Measurements from ENCODE around the gene ZNF581.

The ZNF581 gene

DNA sequence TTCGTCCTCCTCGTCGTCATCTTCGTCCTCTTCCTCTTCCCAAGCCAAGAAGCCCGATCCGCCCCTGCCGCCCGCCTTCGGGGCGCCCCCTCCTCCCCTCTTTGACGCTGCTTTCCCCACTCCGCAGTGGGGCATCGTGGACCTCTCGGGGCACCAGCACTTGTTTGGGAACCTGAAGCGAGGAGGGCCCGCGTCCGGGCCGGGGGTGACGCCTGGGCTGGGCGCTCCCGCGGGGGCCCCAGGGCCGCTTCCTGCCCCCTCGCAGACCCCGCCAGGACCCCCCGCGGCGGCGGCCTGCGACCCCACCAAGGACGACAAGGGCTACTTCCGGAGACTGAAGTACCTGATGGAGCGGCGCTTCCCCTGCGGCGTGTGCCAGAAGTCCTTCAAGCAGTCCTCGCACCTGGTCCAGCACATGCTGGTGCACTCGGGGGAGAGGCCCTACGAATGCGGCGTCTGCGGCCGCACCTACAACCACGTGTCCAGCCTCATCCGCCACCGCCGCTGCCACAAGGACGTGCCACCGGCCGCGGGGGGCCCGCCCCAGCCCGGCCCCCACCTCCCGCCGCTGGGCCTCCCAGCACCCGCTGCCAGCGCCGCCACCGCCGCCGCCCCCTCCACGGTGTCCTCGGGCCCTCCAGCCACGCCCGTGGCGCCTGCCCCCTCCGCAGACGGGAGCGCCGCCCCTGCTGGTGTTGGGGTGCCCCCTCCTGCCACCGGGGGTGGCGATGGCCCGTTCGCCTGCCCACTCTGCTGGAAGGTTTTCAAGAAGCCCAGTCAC, 29.3 kb upstream of the ZNF581 start:
- Histone ChIP-seq H3K9me3 (ENCODE audit: severe bottlenecking) (no peaks in the 10 kb centered on the region), H3K27me3 (ENCODE audit: insufficient read depth, poor library complexity, severe bottlenecking) (no peaks in the 10 kb centered on the region), H3K4me1 (ENCODE audit: insufficient read depth, poor library complexity, severe bottlenecking) (no peaks in the 10 kb centered on the region), H3K4me3 (ENCODE audit: severe bottlenecking) (no peak overlapping the region), H3K36me3 (ENCODE audit: low read depth) (peaks cover 32% of the 10 kb centered on the region), H3K27ac (ENCODE audit: poor library complexity, severe bottlenecking) (no peak overlapping the region)
- DNase-seq (ENCODE audit: low spot score) = no peak
- no peak for ATAC-seq (ENCODE audit: low read depth)
- TF ChIP-seq, protein P1, sequence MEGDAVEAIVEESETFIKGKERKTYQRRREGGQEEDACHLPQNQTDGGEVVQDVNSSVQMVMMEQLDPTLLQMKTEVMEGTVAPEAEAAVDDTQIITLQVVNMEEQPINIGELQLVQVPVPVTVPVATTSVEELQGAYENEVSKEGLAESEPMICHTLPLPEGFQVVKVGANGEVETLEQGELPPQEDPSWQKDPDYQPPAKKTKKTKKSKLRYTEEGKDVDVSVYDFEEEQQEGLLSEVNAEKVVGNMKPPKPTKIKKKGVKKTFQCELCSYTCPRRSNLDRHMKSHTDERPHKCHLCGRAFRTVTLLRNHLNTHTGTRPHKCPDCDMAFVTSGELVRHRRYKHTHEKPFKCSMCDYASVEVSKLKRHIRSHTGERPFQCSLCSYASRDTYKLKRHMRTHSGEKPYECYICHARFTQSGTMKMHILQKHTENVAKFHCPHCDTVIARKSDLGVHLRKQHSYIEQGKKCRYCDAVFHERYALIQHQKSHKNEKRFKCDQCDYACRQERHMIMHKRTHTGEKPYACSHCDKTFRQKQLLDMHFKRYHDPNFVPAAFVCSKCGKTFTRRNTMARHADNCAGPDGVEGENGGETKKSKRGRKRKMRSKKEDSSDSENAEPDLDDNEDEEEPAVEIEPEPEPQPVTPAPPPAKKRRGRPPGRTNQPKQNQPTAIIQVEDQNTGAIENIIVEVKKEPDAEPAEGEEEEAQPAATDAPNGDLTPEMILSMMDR (IDR thresholded peaks at IDR 0.05; ENCODE audit: poor library complexity, severe bottlenecking) = no peak

DNA sequence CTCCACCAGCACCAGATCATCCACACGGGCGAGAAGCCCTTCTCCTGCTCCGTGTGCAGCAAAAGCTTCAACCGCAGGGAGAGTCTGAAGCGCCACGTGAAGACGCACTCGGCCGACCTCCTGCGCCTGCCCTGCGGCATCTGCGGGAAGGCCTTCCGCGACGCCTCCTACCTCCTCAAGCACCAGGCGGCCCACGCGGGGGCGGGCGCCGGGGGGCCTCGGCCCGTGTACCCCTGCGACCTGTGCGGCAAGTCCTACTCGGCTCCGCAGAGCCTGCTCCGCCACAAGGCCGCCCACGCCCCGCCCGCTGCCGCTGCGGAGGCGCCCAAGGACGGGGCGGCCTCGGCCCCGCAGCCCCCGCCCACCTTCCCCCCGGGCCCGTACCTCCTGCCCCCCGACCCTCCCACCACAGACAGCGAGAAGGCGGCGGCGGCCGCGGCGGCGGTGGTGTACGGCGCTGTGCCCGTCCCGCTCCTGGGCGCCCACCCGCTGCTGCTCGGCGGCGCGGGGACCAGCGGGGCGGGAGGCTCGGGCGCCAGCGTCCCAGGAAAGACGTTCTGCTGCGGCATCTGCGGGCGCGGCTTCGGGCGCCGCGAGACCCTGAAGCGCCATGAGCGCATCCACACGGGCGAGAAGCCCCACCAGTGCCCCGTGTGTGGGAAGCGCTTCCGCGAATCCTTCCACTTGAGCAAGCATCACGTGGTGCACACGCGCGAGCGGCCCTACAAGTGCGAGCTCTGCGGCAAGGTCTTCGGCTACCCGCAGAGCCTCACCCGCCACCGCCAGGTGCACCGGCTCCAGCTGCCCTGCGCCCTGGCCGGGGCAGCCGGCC, 28.5 kb upstream of the ZNF581 start:
- TF ChIP-seq, protein P1 (IDR thresholded peaks at IDR 0.05; ENCODE audit: poor library complexity, severe bottlenecking) = no peak
- Histone ChIP-seq H3K36me3 (ENCODE audit: low read depth) (peaks cover 24% of the 10 kb centered on the region), H3K4me3 (ENCODE audit: severe bottlenecking) (no peak overlapping the region), H3K27ac (ENCODE audit: poor library complexity, severe bottlenecking) (no peak overlapping the region), H3K9me3 (ENCODE audit: severe bottlenecking) (no peaks in the 10 kb centered on the region), H3K27me3 (ENCODE audit: insufficient read depth, poor library complexity, severe bottlenecking) (no peaks in the 10 kb centered on the region), H3K4me1 (ENCODE audit: insufficient read depth, poor library complexity, severe bottlenecking) (no peaks in the 10 kb centered on the region)
- DNase-seq (ENCODE audit: low spot score) (no peak), ATAC-seq (ENCODE audit: low read depth) (no peak)

DNA sequence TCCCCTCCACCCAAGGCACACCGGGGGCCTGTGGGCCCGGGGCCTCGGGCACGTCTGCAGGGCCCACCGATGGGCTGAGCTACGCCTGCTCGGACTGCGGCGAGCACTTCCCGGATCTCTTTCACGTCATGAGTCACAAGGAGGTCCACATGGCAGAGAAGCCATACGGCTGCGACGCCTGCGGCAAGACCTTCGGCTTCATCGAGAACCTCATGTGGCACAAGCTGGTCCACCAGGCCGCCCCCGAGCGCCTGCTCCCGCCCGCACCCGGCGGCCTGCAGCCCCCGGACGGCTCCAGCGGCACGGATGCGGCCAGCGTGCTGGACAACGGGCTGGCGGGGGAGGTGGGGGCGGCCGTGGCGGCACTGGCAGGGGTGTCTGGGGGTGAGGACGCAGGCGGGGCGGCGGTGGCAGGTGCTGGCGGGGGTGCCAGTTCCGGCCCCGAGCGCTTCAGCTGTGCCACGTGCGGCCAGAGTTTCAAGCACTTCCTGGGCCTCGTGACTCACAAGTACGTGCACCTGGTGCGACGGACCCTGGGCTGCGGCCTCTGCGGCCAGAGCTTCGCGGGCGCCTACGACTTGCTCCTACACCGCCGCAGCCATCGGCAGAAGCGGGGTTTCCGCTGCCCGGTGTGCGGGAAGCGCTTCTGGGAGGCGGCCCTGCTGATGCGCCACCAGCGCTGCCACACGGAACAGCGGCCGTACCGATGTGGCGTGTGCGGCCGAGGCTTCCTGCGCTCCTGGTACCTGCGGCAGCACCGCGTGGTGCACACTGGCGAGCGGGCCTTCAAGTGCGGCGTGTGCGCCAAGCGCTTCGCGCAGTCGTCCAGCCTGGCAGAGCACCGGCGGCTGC, 27.7 kb upstream of the ZNF581 start:
- Histone ChIP-seq H3K9me3 (ENCODE audit: severe bottlenecking) (no peaks in the 10 kb centered on the region), H3K27me3 (ENCODE audit: insufficient read depth, poor library complexity, severe bottlenecking) (no peaks in the 10 kb centered on the region), H3K27ac (ENCODE audit: poor library complexity, severe bottlenecking) (no peak overlapping the region), H3K4me1 (ENCODE audit: insufficient read depth, poor library complexity, severe bottlenecking) (no peaks in the 10 kb centered on the region), H3K36me3 (ENCODE audit: low read depth) (peaks cover 17% of the 10 kb centered on the region), H3K4me3 (ENCODE audit: severe bottlenecking) (no peak overlapping the region)
- TF ChIP-seq, protein P1 (IDR thresholded peaks at IDR 0.05; ENCODE audit: poor library complexity, severe bottlenecking) = no peak
- ATAC-seq (ENCODE audit: low read depth) (no peak), DNase-seq (ENCODE audit: low spot score) (no peak)

DNA sequence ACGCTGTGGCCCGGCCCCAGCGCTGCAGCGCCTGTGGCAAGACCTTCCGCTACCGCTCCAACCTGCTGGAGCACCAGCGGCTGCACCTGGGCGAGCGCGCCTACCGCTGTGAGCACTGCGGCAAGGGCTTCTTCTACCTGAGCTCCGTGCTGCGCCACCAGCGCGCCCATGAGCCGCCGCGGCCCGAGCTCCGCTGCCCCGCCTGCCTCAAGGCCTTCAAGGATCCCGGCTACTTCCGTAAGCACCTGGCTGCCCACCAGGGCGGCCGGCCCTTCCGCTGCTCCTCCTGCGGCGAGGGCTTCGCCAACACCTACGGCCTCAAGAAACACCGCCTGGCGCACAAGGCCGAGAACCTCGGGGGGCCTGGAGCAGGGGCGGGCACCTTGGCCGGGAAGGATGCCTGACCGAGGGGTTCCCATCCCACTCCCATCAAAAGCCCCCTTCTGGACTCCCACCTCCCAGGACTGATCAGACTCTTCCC, 27.0 kb upstream of the ZNF581 start:
- no peak overlapping the region for H3K27ac ChIP-seq (ENCODE audit: poor library complexity, severe bottlenecking)
- no peak overlapping the region for H3K4me3 ChIP-seq (ENCODE audit: severe bottlenecking)
- ATAC-seq (ENCODE audit: low read depth) (no peak), DNase-seq (ENCODE audit: low spot score) (no peak)
- H3K9me3 ChIP-seq (ENCODE audit: severe bottlenecking) = no peaks in the 10 kb centered on the region
- H3K36me3 ChIP-seq (ENCODE audit: low read depth) = peaks cover 17% of the 10 kb centered on the region
- TF ChIP-seq, protein P1 (IDR thresholded peaks at IDR 0.05; ENCODE audit: poor library complexity, severe bottlenecking) = no peak
- no peaks in the 10 kb centered on the region for H3K27me3 ChIP-seq (ENCODE audit: insufficient read depth, poor library complexity, severe bottlenecking)
- no peaks in the 10 kb centered on the region for H3K4me1 ChIP-seq (ENCODE audit: insufficient read depth, poor library complexity, severe bottlenecking)
